VCaP (cell line): ENCODE data around the gene OLFML2B.

ENCODE experiments used
- H3K27ac ChIP-seq: fragments of 450-650 bp; 2 replicates; pipeline ENCODE4 v1.5.1; 2017
- TF ChIP-seq, protein P1 (sequence below): fragments of 450-650 bp; conservative IDR thresholded peaks from 2 replicates; pipeline ENCODE4 v1.5.1; 2017; ENCODE audit warnings: mild to moderate bottlenecking, moderate library complexity

OLFML2B gene

DNA sequence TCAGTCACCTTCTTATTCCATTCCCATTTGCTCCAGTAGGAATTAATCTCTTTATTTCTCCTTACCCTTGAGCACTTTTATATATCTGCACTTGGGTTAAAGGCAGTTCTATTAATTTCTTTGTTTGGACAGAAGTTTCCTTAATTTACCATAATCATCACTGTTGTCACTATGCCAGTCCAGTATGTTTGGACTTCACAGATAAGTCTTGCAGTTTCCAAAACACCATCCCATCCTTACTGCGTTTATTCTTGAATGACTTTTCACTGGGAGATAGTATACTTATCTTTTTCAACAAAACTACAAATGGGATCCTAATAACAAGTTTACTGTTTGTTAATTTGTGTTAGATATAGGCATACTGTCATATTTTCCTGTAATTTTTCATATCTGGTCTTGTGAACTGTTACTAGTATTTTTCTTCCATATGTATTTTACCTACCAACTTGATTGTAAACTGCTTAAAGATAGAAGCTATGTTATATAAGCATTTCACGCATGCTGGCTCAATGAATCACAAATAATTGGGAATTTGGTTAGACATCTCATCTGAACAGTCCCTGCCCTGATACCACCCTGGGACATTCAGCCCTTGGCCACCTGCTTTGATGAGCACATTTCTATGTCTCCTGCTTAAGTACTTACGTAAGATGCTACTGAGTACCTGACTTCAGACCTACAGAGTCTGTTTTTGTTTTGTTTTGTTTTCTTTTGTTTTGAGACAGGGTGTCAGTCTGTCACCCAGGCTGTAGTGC is 78.2 kb downstream of the OLFML2B start:
- H3K27ac ChIP-seq = no peak overlapping the region
- TF ChIP-seq, protein P1, sequence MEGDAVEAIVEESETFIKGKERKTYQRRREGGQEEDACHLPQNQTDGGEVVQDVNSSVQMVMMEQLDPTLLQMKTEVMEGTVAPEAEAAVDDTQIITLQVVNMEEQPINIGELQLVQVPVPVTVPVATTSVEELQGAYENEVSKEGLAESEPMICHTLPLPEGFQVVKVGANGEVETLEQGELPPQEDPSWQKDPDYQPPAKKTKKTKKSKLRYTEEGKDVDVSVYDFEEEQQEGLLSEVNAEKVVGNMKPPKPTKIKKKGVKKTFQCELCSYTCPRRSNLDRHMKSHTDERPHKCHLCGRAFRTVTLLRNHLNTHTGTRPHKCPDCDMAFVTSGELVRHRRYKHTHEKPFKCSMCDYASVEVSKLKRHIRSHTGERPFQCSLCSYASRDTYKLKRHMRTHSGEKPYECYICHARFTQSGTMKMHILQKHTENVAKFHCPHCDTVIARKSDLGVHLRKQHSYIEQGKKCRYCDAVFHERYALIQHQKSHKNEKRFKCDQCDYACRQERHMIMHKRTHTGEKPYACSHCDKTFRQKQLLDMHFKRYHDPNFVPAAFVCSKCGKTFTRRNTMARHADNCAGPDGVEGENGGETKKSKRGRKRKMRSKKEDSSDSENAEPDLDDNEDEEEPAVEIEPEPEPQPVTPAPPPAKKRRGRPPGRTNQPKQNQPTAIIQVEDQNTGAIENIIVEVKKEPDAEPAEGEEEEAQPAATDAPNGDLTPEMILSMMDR = no peak

GRCh38 chr1:161944381-161944780 is 79.3 kb downstream of the OLFML2B start:
- H3K27ac ChIP-seq = no peak overlapping the region
- TF ChIP-seq, protein P1 = no peak

GRCh38 chr1:161943737-161944136 is 79.9 kb downstream of the OLFML2B start:
- TF ChIP-seq, protein P1 = no peak
- H3K27ac ChIP-seq = no peak overlapping the region

GRCh38 chr1:161941726-161942436 is 81.8 kb downstream of the OLFML2B start:
- no peak overlapping the region for H3K27ac ChIP-seq
- TF ChIP-seq, protein P1 = no peak

- TF ChIP-seq, protein P1 = no peak
- H3K27ac ChIP-seq = no peak overlapping the region
These were observed 82.6 kb downstream of the OLFML2B start for GRCh38 chr1:161940866-161941591.

DNA sequence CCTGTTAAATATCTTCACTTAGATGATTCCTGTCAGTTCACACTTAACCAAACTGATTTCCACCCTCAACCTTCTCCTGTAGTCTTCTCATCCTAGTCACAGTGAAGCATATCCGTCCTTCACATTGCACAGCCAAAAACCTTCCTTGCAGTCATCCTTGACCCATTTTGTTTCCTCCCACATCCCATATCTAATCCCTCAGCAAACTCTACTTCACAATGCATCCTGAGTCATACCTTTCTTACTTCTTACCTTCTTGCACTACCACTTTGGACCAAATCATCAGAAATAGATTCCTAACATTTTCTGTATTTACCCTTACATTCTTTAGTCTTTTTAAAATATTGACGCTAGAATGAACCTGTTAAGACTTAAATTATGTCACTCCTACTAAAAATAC is 86.9 kb downstream of the OLFML2B start:
- TF ChIP-seq, protein P1 = no peak
- H3K27ac ChIP-seq = no peak overlapping the region

GRCh38 chr1:161935264-161935663 is 88.4 kb downstream of the OLFML2B start:
- TF ChIP-seq, protein P1 = no peak
- H3K27ac ChIP-seq = no peak overlapping the region
